HEK293 (cell line): Measurements from ENCODE around the gene EEF1A2.

Source experiments
- BCL11B ChIP-seq: fragments of 450-650 bp; formaldehyde crosslinking; IDR thresholded peaks from 2 replicates; pipeline ENCODE4 v1.5.1; 2016; ENCODE audit warnings: low read depth, missing biosample characterization, missing genetic modification characterization
- CTCF ChIP-seq: fragments of 450-650 bp; formaldehyde crosslinking; IDR thresholded peaks from 2 replicates; pipeline ENCODE4 v1.5.1; 2016; ENCODE audit warnings: missing biosample characterization, missing genetic modification characterization
- TRIM28 ChIP-seq: IDR thresholded peaks from 2 replicates; pipeline ENCODE4 v1.6.1; 2011; ENCODE audit warnings: low read length, control low read depth, borderline replicate concordance
- YY1 ChIP-seq: fragments of 450-650 bp; formaldehyde crosslinking; IDR thresholded peaks from 2 replicates; pipeline ENCODE4 v1.5.1; 2018; ENCODE audit warnings: missing biosample characterization, missing genetic modification characterization
- ZNF324 ChIP-seq: fragments of 450-650 bp; formaldehyde crosslinking; IDR thresholded peaks from 2 replicates; pipeline ENCODE4 v1.5.1; 2016; ENCODE audit warnings: missing biosample characterization, missing genetic modification characterization
- ZNF529 ChIP-seq: fragments of 450-650 bp; formaldehyde crosslinking; IDR thresholded peaks from 2 replicates; pipeline ENCODE4 v1.5.1; 2017; ENCODE audit warnings: missing genetic modification characterization, missing biosample characterization; ENCODE audit not compliant: insufficient replicate concordance
- TF ChIP-seq, protein P1 (sequence below): fragments of 450-650 bp; formaldehyde crosslinking; IDR thresholded peaks from 2 replicates; pipeline ENCODE4 v1.5.1; 2016; ENCODE audit warnings: missing biosample characterization, missing genetic modification characterization, borderline replicate concordance

DNA sequence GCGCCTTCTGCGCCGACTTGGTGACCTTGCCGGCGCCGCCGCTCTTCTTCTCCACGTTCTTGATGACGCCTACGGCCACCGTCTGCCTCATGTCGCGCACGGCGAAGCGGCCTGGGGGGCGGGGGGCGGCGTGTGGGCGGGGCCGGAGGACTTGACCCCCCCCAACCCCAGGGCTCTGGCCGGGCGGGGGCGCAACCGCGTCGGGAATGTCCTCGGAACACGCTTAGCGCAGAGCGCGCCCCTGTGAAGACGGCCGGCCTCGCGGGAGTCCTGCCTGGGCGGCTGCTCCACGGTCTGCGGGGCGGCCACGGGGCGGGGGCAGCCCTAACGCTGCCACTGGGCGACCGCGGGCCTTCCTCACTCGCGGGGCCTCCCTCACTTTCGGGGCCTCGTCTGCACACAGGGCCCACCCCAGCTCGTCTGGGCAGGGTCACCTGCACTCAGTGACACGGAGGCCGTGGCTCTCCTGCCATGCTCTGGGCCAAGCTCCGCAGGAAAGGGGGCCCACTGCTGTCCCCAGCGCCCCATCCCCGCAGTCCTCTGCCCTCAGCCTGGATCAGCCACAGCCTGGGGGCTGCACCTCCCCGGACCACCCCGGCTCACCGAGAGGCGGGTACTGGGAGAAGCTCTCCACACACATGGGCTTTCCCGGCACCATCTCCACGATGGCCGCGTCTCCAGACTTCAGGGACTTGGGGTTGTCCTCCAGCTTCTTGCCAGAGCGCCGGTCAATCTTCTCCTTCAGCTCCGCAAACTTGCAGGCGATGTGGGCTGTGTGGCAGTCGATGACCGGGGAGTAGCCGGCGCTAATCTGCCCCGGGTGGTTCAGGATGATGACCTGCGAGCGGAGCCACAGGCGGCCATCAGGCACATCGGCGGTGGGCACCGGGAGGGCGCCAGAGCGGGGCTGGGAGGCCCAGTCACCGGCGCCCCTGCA lies 10.3 kb downstream of the EEF1A2 start:
- TF ChIP-seq ZNF324 (tag by site-specific recombination) (no peak), CTCF (tag by site-specific recombination) (no peak), BCL11B (tag by site-specific recombination) (no peak), ZNF529 (tag by site-specific recombination) (no peak), YY1 (tag by site-specific recombination) (no peak), TRIM28 (no peak)
- TF ChIP-seq, protein P1, sequence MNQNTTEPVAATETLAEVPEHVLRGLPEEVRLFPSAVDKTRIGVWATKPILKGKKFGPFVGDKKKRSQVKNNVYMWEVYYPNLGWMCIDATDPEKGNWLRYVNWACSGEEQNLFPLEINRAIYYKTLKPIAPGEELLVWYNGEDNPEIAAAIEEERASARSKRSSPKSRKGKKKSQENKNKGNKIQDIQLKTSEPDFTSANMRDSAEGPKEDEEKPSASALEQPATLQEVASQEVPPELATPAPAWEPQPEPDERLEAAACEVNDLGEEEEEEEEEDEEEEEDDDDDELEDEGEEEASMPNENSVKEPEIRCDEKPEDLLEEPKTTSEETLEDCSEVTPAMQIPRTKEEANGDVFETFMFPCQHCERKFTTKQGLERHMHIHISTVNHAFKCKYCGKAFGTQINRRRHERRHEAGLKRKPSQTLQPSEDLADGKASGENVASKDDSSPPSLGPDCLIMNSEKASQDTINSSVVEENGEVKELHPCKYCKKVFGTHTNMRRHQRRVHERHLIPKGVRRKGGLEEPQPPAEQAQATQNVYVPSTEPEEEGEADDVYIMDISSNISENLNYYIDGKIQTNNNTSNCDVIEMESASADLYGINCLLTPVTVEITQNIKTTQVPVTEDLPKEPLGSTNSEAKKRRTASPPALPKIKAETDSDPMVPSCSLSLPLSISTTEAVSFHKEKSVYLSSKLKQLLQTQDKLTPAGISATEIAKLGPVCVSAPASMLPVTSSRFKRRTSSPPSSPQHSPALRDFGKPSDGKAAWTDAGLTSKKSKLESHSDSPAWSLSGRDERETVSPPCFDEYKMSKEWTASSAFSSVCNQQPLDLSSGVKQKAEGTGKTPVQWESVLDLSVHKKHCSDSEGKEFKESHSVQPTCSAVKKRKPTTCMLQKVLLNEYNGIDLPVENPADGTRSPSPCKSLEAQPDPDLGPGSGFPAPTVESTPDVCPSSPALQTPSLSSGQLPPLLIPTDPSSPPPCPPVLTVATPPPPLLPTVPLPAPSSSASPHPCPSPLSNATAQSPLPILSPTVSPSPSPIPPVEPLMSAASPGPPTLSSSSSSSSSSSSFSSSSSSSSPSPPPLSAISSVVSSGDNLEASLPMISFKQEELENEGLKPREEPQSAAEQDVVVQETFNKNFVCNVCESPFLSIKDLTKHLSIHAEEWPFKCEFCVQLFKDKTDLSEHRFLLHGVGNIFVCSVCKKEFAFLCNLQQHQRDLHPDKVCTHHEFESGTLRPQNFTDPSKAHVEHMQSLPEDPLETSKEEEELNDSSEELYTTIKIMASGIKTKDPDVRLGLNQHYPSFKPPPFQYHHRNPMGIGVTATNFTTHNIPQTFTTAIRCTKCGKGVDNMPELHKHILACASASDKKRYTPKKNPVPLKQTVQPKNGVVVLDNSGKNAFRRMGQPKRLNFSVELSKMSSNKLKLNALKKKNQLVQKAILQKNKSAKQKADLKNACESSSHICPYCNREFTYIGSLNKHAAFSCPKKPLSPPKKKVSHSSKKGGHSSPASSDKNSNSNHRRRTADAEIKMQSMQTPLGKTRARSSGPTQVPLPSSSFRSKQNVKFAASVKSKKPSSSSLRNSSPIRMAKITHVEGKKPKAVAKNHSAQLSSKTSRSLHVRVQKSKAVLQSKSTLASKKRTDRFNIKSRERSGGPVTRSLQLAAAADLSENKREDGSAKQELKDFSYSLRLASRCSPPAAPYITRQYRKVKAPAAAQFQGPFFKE (tag by site-specific recombination), result no peak
